H9 (cell line): Measurements from ENCODE around the gene NDUFA1. TPM values are rescaled to one million over a fixed set of nuclear protein-coding genes. Genes with fewer than 3 reads are reported as not detected.
"Not testable (repeated sequence)": the region's sequence is repeated elsewhere in the genome, so short reads cannot be mapped to it uniquely, and the experiment has no call there.

Experiments
- DNase-seq: peaks from one replicate; pipeline ENCODE4 v3.0.0-alpha.2; 2017
- H2AFZ ChIP-seq: one replicate; pipeline ENCODE4 v1.6.1; 2013; ENCODE audit warnings: mild to moderate bottlenecking, low read length, control low read depth, moderate library complexity
- H2AK5ac ChIP-seq: 2 replicates; pipeline ENCODE4 v1.6.1; 2013; ENCODE audit warnings: low read length, control low read depth, mixed read lengths; ENCODE audit not compliant: insufficient read length
- H2BK120ac ChIP-seq: one replicate; pipeline ENCODE4 v1.6.1; 2013; ENCODE audit warnings: low read depth, mild to moderate bottlenecking, low read length, control low read depth, inconsistent platforms; ENCODE audit not compliant: poor library complexity, severe bottlenecking
- H2BK12ac ChIP-seq: 2 replicates; pipeline ENCODE4 v1.6.1; 2013; ENCODE audit warnings: low read length, control low read depth, mixed read lengths, low read depth; ENCODE audit not compliant: insufficient read length
- H2BK15ac ChIP-seq: 2 replicates; pipeline ENCODE4 v1.6.1; 2013; ENCODE audit warnings: low read depth, low read length, control low read depth
- H2BK20ac ChIP-seq: one replicate; pipeline ENCODE4 v1.6.1; 2013; ENCODE audit warnings: low read depth, mild to moderate bottlenecking, low read length, control low read depth, inconsistent platforms; ENCODE audit not compliant: poor library complexity, severe bottlenecking
- H2BK5ac ChIP-seq: 2 replicates; pipeline ENCODE4 v1.6.1; 2013; ENCODE audit warnings: low read length, control low read depth, mixed read lengths; ENCODE audit not compliant: insufficient read length
- H3K14ac ChIP-seq: 2 replicates; pipeline ENCODE4 v1.6.1; 2013; ENCODE audit warnings: low read length, control low read depth; ENCODE audit not compliant: insufficient read depth
- H3K18ac ChIP-seq: 2 replicates; pipeline ENCODE4 v1.6.1; 2013; ENCODE audit warnings: low read depth, mild to moderate bottlenecking, mixed read lengths, low read length, control low read depth; ENCODE audit not compliant: insufficient read length
- H3K23ac ChIP-seq: 2 replicates; pipeline ENCODE4 v1.6.1; 2013; ENCODE audit warnings: low read length, control low read depth, mixed read lengths, low read depth; ENCODE audit not compliant: insufficient read length
- H3K23me2 ChIP-seq: 2 replicates; pipeline ENCODE4 v1.6.1; 2013; ENCODE audit warnings: low read depth, mild to moderate bottlenecking, mixed read lengths, low read length, control low read depth; ENCODE audit not compliant: insufficient read length, poor library complexity, severe bottlenecking
- H3K27ac ChIP-seq: 2 replicates; pipeline ENCODE4 v1.5.1; 2013; ENCODE audit warnings: low read length, control low read depth, mixed read lengths, low read depth; ENCODE audit not compliant: insufficient read length
- H3K27me3 ChIP-seq: 2 replicates; pipeline ENCODE4 v1.6.1; 2013; ENCODE audit warnings: low read length, control low read depth, inconsistent platforms; ENCODE audit not compliant: insufficient read depth
- H3K4ac ChIP-seq: 2 replicates; pipeline ENCODE4 v1.6.1; 2013; ENCODE audit warnings: low read depth, mild to moderate bottlenecking, control low read depth, inconsistent platforms, low read length, moderate library complexity
- H3K4me1 ChIP-seq: 2 replicates; pipeline ENCODE4 v1.6.1; 2013; ENCODE audit warnings: low read length, control low read depth, inconsistent platforms; ENCODE audit not compliant: insufficient read depth
- H3K4me2 ChIP-seq: 2 replicates; pipeline ENCODE4 v1.6.1; 2013; ENCODE audit warnings: low read length, control low read depth, mixed read lengths; ENCODE audit not compliant: insufficient read length, insufficient read depth
- H3K56ac ChIP-seq: 2 replicates; pipeline ENCODE4 v1.6.1; 2013; ENCODE audit warnings: low read depth, mild to moderate bottlenecking, mixed read lengths, low read length, control low read depth; ENCODE audit not compliant: insufficient read length
- H3K79me1 ChIP-seq: 2 replicates; pipeline ENCODE4 v1.6.1; 2013; ENCODE audit warnings: low read depth, mild to moderate bottlenecking, moderate library complexity, low read length, control low read depth, inconsistent platforms; ENCODE audit not compliant: insufficient read depth, poor library complexity, severe bottlenecking
- H3K79me2 ChIP-seq: 2 replicates; pipeline ENCODE4 v1.6.1; 2013; ENCODE audit warnings: low read length, control low read depth, inconsistent platforms; ENCODE audit not compliant: insufficient read depth
- H3K9ac ChIP-seq: 2 replicates; pipeline ENCODE4 v1.6.1; 2013; ENCODE audit warnings: low read length, control low read depth, mixed read lengths; ENCODE audit not compliant: insufficient read length; ENCODE audit errors: extremely low read depth
- H3K9me3 ChIP-seq: one replicate; pipeline ENCODE4 v1.6.1; 2013; ENCODE audit warnings: low read depth, low read length, inconsistent platforms; ENCODE audit not compliant: control insufficient read depth
- H3T11ph ChIP-seq: one replicate; pipeline ENCODE4 v1.6.1; 2013; ENCODE audit warnings: mild to moderate bottlenecking, low read length, control low read depth, inconsistent platforms
- H4K20me1 ChIP-seq: one replicate; pipeline ENCODE4 v1.6.1; 2013; ENCODE audit not compliant: control insufficient read depth, insufficient read length, insufficient read depth
- H4K5ac ChIP-seq: 2 replicates; pipeline ENCODE4 v1.6.1; 2013; ENCODE audit warnings: low read depth, mild to moderate bottlenecking, mixed read lengths, low read length, control low read depth; ENCODE audit not compliant: insufficient read length
- H4K8ac ChIP-seq: replicated peaks from 2 replicates; pipeline ENCODE4 v1.6.1; 2013; ENCODE audit warnings: low read length, control low read depth, mixed read lengths, low read depth; ENCODE audit not compliant: insufficient read length
- H4K91ac ChIP-seq: 2 replicates; pipeline ENCODE4 v1.6.1; 2013; ENCODE audit warnings: low read depth, mild to moderate bottlenecking, moderate library complexity, mixed read lengths, low read length, control low read depth; ENCODE audit not compliant: insufficient read length
- H3K27ac Mint-ChIP-seq, 3 experiments: 2 replicates in 2 of 3; 3 replicates in 1 of 3; pipeline ENCODE4 v1.8.0; 2020 to 2021; ENCODE audit warnings: mixed read lengths in 3 of 3, mild to moderate bottlenecking in 1 of 3, moderate library complexity in 1 of 3
- H3K27me3 Mint-ChIP-seq: 2 replicates; pipeline ENCODE4 v1.8.0; 2021; ENCODE audit warnings: low read depth, mild to moderate bottlenecking, moderate library complexity, mixed read lengths
- H3K36me3 Mint-ChIP-seq, 3 experiments: 2 replicates in 2 of 3; 3 replicates in 1 of 3; pipeline ENCODE4 v1.8.0; 2020 to 2021; ENCODE audit warnings: low read depth in 3 of 3, mixed read lengths in 3 of 3; ENCODE audit not compliant: insufficient read depth in 1 of 3
- H3K4me1 Mint-ChIP-seq, 2 experiments: 2 replicates each; pipeline ENCODE4 v1.8.0; 2020; ENCODE audit warnings: mixed read lengths in 2 of 2
- H3K4me3 Mint-ChIP-seq, 2 experiments: 2 replicates in 1 of 2; 3 replicates in 1 of 2; pipeline ENCODE4 v1.8.0; 2020 to 2021; ENCODE audit warnings: mild to moderate bottlenecking in 2 of 2, mixed read lengths in 2 of 2, moderate library complexity in 1 of 2
- H3K9me3 Mint-ChIP-seq, 2 experiments: 2 replicates in 1 of 2; 3 replicates in 1 of 2; pipeline ENCODE4 v1.8.0; 2020; ENCODE audit warnings: mild to moderate bottlenecking in 2 of 2, mixed read lengths in 2 of 2, moderate library complexity in 1 of 2
- WGBS: extraction: QIAGEN DNeasy Blood & Tissue Kit; methylation state at CpG from one replicate; pipeline ENCODE4 v1.1.7; 2013; ENCODE audit warnings: missing lambda C conversion rate, low lambda C conversion rate, mixed read lengths; ENCODE audit not compliant: insufficient read length; ENCODE audit errors: extremely low coverage; 5-methylcytosine and 5-hydroxymethylcytosine counted together
- total RNA-seq: library from RNA; stranded (reverse); gene quantifications from 2 replicates; pipeline ENCODE4 v1.2.1, GENCODE V29; 2021
- TF ChIP-seq, protein P1 (sequence below): fragments of 200-600 bp; sonication (generic); conservative IDR thresholded peaks from 3 replicates; pipeline ENCODE4 v1.8.0; 2021; ENCODE audit warnings: antibody characterized with exemption, mild to moderate bottlenecking

Gene NDUFA1
- total RNA-seq, 1 experiment from 2014 or later: 69.4 TPM

DNA sequence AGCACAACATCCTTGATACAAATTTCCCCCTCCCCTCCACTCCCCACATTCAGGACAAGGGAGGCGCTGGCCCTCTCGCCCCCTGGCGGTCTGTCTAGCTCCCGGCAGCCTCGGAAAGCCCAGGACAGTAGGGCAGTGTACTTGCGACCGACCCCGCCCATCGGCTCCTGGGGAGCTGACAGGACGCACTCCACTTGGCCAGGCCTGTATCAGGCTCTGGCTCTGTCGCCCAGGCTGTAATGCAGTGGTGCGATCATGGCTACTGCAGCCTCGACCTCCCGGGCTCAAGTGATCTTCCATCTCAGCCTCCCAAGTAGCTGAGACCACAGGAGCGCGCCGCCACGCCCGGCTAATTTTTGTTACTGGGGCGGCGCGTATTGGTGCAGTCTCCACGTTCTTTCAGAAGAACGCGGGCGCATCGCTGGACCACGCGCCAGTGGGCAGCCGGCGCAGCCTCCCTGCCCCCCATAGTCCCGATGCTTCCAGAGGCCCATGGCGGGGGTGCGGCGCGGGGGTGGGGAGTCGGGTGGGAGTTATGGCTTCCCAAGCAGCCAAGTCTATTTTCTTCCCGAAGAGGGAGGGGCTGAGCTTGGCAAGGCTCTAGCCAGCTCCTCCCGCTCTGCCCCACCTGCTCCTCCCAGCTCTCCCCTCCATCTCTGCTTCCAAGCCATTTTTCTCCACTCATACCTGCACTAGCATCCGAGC lies 16.2 kb downstream of the NDUFA1 start:
- Mint-ChIP-seq H3K4me3 (peak overlapping the region; percentile 60 to 78), H3K9me3 (peaks cover 46 to 53% of the 10 kb centered on the region in 2 experiments), H3K4me1 (0 out of 4 replicates have a peak, but pooled peaks cover 0 to 2% of the 10 kb centered on the region in 2 experiments), H3K27me3 (no peaks in the 10 kb centered on the region; the same call in none of the 2 replicates), H3K27ac (no peak overlapping the region), H3K36me3 (0 out of 7 replicates have a peak, but pooled peaks cover 0 to 5% (median 0%) of the 10 kb centered on the region in 3 experiments)
- no peak overlapping the region for H4K8ac ChIP-seq
- no peak overlapping the region for H2BK20ac ChIP-seq
- H2BK12ac ChIP-seq: no peak overlapping the region
- H4K5ac ChIP-seq: no peak overlapping the region
- WGBS: no CpG with 5 or more reads among the region's 40 CpGs
- no peaks in the 10 kb centered on the region for H3K79me2 ChIP-seq
- H2BK5ac ChIP-seq: no peak overlapping the region
- peaks cover 21% of the 10 kb centered on the region for H3K9me3 ChIP-seq
- H3K18ac ChIP-seq: no peak overlapping the region
- H3K23me2 ChIP-seq: no peaks in the 10 kb centered on the region
- H3K27ac ChIP-seq: no peak overlapping the region
- H2AK5ac ChIP-seq: no peak overlapping the region
- no peak overlapping the region for H2BK15ac ChIP-seq
- no peak overlapping the region for H2BK120ac ChIP-seq
- H2AFZ ChIP-seq: no peak overlapping the region
- no peak overlapping the region for H3K56ac ChIP-seq
- H3K27me3 ChIP-seq: no peaks in the 10 kb centered on the region
- H3K9ac ChIP-seq: no peak overlapping the region
- H3K79me1 ChIP-seq: no peaks in the 10 kb centered on the region
- no peak overlapping the region for H3K4ac ChIP-seq
- peak; percentile 88 for DNase-seq
- no peak overlapping the region for H3K14ac ChIP-seq
- peak overlapping the region; percentile 27 for H3K4me2 ChIP-seq
- no peaks in the 10 kb centered on the region for H4K20me1 ChIP-seq
- TF ChIP-seq, protein P1, sequence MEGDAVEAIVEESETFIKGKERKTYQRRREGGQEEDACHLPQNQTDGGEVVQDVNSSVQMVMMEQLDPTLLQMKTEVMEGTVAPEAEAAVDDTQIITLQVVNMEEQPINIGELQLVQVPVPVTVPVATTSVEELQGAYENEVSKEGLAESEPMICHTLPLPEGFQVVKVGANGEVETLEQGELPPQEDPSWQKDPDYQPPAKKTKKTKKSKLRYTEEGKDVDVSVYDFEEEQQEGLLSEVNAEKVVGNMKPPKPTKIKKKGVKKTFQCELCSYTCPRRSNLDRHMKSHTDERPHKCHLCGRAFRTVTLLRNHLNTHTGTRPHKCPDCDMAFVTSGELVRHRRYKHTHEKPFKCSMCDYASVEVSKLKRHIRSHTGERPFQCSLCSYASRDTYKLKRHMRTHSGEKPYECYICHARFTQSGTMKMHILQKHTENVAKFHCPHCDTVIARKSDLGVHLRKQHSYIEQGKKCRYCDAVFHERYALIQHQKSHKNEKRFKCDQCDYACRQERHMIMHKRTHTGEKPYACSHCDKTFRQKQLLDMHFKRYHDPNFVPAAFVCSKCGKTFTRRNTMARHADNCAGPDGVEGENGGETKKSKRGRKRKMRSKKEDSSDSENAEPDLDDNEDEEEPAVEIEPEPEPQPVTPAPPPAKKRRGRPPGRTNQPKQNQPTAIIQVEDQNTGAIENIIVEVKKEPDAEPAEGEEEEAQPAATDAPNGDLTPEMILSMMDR: peak; percentile 73
- no peak overlapping the region for H3K23ac ChIP-seq
- H4K91ac ChIP-seq: no peak overlapping the region
- H3K4me1 ChIP-seq: no peaks in the 10 kb centered on the region
- H3T11ph ChIP-seq: no peak overlapping the region

DNA sequence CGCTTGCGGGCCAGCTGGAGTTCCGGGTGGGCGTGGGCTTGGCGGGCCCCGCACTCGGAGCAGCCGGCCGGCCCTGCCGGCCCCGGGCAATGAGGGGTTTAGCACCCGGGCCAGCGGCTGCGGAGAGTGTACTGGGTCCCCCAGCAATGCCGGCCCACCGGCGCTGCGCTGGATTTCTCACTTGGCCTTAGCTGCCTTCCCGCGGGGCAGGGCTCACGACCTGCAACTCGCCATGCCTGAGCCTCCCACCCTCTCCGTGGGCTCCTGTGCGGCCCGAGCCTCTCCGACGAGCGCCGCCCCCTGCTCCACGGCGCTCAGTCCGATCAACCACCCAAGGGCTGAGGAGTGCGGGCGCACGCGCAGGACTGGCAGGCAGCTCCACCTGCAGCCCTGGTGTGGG lies 19.0 kb downstream of the NDUFA1 start:
- H3K4me3 Mint-ChIP-seq, H3K4me1 Mint-ChIP-seq, H3K27ac ChIP-seq, H3K23me2 ChIP-seq, H3K18ac ChIP-seq, H2AFZ ChIP-seq, H3K4me1 ChIP-seq, H4K8ac ChIP-seq, H3K4ac ChIP-seq, H3T11ph ChIP-seq, H3K23ac ChIP-seq, H2BK120ac ChIP-seq, H3K79me2 ChIP-seq, H3K36me3 Mint-ChIP-seq, H3K79me1 ChIP-seq, DNase-seq, H4K5ac ChIP-seq, H2BK12ac ChIP-seq, H2BK15ac ChIP-seq, H4K91ac ChIP-seq, H4K20me1 ChIP-seq, H3K27me3 Mint-ChIP-seq, H3K27ac Mint-ChIP-seq, H2AK5ac ChIP-seq, H3K9ac ChIP-seq, H3K4me2 ChIP-seq, H3K56ac ChIP-seq, H3K14ac ChIP-seq, H2BK5ac ChIP-seq, H2BK20ac ChIP-seq, H3K27me3 ChIP-seq: not testable (repeated sequence)
- peaks cover 37 to 52% of the 10 kb centered on the region in 2 experiments for H3K9me3 Mint-ChIP-seq
- no CpG with 5 or more reads among the region's 36 CpGs for WGBS
- H3K9me3 ChIP-seq: peaks cover 16% of the 10 kb centered on the region
